Measurements from ENCODE around the gene NR3C2.
"Not testable (repeated sequence)": the region's sequence is repeated elsewhere in the genome, so short reads cannot be mapped to it uniquely, and the experiment has no call there.

NR3C2 gene

GRCh38 chr4:148211533-148211932 is 230.7 kb downstream of the NR3C2 start:
- DNase-seq = no peak

DNA sequence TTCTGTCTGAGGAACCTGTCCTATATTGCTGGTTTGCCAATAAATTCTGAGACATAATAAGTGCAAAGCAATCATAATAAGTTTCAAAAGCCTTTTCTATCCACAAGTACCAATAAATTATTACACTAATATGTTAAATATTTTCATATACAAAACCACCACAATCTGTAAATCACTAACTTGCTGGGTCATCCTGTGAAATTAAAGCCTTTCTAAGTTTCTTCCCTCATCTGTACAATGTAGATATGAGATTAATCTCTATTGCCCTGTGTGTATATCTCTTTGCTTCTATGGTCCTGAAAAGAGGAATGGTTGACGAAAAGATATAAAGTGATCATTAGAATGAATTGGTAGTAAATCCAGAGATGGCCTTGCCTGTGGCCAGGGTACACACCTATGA is 231.6 kb downstream of the NR3C2 start:
- DNase-seq = no peak

GRCh38 chr4:148207068-148207467 is 235.1 kb downstream of the NR3C2 start:
- DNase-seq = no peak

DNA sequence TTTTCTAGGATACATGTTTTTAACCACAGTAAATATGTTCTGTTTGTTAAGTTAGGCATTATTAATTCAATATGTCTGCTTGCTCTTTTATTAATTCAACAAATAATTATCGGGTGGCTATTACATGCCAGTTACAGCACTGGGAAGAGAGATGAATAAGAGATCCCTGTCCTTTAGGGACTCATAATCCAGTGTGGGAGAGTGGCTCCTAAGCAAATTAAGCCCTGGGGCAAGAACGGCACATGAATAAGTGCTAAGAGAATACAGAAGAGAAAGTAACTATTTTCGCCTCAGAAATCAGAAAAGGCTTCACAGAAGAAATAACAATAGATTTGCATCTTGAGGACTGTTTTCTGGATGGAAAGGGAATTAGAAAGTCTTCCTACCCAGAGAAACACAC is 236.7 kb downstream of the NR3C2 start:
- no peak for DNase-seq

DNA sequence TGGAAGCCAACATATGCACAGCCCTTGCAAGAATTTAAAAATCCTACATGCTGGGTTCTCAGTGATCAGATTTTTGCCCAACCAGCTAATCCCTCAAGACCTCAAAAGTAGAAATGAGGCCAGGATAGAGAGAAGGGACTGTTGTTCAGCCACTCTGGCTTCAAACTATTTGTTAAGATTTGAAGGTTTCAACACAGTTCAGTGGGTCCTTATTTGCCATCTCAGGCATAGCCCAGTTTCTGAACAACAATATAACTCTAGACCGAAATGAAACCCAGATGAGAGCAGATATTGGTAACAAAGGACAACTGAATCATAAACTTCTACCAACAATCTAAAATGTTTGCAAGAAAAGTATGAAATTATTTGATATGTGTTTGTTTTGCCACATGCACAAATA is 237.3 kb downstream of the NR3C2 start:
- no peak for DNase-seq

- no peak for DNase-seq
These were observed 238.0 kb downstream of the NR3C2 start for GRCh38 chr4:148204171-148204570.

DNA sequence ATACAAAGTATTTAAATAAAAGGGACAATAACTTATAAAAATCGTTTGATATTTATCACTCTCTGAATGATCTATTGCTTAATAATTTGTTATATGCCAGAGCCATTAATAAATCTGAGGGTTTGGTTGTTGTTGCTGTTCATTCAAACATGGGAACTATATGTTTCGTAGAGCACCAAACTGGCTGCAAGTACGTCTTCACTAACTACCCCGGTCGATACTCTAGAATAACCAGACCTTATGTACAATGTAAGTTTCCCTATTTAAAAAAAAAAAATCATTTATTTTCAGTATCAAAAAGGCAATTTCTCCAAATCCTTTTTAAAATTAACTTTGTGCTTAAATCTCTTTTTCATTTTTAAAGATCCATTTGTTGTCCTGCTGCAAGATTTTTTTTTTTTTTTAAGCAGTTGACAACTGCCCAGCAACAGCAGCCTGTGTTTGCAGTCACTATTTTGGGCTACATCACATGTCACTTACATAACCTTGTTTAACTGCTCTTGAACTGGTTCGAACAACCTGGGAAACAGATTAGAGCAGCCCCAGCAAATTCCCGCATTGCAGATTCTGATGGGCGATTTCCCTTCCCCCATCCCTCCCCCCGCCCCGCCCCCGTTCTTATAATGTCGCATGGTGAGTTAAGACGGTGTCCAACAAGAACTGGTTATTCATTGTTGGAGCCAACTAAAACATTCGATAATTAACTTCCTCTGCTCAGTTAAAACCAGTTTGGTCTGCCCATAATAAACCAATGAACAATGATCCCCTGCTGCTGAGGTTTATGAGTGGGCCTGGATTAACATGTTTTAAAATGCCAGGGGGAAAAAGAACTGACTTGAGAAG is 238.9 kb downstream of the NR3C2 start:
- DNase-seq = no peak

DNA sequence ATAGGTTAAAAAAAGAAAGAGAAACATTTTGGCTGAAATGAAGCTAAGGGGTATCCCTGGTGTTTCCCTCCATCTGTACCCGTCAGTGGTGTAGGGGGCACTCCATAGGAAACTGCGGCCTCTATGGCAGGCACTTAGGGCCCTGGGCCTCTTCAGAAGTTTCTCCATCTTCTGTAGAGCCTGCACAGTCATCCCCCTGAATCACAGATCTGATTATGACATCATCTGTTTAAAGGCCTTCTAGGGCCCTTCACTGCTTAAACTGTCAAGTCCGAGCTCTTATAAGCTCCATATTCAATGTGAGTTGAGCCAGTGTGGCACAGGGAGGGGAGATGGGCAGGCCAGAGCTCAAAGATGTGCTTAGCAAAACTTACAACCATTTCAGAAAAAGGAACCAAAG is 241.3 kb downstream of the NR3C2 start:
- DNase-seq = no peak

DNA sequence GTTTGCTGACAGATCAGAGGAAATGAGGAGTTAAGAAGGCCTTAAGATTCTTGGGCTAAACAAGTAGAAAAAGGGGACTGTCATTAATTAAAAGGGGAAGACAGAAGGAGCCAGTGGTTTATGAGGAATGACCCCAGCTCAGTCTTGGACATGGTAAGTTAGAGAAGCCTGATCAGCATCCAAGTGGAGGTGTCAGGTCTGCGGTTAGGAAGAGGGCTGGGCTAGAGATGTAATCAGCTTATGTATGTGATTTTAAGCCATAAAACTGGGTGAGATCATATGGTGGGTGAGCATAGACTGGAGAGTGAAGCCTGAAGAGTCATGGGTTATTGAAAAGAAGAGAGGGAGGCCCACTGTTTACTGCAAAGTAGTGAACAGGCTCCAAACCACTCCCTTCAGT is 246.1 kb downstream of the NR3C2 start:
- DNase-seq = no peak

DNA sequence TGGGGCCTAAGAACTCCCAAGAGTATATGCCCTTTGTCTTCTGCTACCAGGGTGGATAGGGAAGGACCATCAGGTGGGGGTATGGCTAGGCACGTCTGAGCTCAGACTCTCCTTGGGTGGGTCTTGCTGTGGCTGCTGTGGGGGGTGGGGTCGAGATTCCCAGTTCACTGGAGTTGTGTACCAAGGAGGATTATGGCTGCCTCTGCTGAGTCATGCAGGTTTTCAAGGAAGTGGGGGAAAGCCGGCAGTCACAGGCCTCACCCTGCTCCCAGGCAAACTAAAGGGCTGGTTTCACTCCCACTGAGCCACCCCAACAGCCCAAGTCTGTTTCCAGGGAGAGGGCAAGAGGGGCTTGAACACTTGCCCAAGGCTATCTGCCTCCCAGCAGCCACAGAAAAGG is 249.7 kb downstream of the NR3C2 start:
- DNase-seq = no peak

DNA sequence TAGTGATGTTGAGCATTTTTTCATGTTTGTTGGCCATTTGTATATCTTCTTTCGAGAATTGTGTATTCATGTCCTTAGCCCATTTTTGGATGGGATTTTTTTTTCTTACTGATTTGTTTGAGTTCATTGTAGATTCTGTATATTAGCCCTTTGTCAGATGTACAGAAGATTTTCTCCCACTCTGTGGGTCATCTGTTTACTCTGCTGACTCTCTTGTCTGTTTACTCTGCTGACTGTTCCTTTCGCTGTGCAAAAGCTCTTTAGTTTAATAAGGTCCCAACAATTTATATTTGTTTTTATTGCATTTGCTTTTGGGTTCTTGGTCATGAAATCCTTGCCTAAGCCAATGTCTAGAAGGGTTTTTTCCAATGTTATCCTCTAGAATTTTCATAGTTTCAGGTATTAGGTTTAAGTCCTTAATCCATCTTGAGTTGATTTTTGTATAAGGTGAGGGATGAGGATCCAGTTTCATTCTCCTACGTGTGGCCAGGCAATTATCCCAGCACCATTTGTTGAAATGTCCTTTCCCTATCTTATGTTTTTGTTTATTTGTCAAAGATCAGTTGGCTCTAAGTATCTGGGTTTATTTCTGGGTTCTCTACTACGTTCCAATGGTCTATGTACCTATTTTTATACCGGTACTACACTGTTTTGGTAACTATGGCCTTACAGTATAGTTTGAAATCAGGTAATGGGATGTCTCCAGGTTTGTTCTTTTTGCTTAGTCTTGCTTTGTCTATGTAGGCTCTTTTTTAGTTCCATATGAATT is 254.6 kb downstream of the NR3C2 start:
- DNase-seq = not testable (repeated sequence)

DNA sequence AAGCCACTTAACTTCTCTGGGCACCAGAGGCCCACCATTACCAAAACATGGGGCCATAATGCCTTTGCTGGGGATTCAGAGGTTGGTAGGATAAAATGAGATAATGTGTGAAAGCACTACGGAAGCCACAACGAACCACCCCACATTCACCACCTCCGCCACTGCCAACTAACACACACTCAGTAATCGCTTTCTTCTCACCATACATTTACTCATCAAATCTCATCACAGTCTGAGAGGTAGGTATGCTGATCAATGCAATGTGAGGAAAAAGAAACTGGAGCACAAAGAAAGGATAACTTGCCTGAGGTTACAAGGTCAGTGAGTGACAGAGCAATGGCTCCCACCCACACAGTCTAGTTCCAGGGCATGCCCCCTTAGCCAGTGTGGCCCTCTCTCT is 257.3 kb downstream of the NR3C2 start:
- DNase-seq = no peak

- no peak for DNase-seq
These were observed 259.8 kb downstream of the NR3C2 start for GRCh38 chr4:148182230-148182911.

DNA sequence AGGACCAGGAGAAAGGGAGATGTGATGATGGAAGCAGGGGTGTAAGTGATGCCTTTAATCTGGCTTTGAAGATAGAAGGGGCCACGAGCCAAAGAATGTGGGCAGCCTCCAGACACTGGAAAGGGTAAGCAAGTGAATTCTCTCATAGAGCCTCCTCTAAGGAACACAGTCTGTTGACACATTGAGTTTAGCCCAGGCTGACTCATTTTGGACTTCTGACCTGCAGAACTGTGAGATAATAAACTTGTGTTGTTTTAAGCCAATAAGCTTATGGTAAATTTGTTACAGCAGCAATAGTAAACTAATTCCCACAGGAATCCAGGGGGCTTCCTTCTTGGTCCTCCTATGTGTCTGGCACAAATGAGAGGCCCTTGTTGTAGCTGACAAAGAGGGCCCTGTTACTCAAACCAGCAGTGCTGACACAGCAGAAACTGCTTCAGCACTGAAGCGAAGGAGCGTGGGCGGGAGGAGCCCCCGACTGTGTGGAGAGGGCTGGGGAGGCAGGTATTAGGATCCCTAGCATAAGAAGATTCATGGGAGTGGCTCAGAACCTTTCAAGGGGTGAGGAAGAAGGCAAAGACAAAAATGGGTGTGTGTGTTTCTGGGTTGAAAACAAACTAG is 268.7 kb downstream of the NR3C2 start:
- no peak for DNase-seq

DNA sequence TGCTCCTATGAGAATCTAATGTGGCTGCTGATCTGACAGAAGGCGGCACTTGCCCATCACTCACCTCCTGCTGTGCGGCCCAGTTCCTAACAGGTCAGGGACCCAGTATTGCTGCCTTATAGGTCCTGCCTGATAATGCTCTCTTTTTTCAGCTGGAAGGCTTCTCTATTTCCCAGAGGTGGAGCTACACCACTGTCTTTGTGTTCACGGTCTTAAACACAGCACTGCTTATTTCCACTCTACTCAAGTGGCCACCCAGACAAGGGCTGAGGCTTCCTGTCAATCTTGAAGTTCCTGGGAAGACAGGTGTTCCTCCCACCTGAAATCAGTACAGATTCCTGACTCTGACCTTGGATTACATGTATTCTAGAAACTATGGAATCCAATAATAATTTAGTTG is 270.6 kb downstream of the NR3C2 start:
- no peak for DNase-seq

GRCh38 chr4:148170408-148171365 is 271.5 kb downstream of the NR3C2 start:
- peak in 1 of 6 experiments; percentile 12 for DNase-seq

DNA sequence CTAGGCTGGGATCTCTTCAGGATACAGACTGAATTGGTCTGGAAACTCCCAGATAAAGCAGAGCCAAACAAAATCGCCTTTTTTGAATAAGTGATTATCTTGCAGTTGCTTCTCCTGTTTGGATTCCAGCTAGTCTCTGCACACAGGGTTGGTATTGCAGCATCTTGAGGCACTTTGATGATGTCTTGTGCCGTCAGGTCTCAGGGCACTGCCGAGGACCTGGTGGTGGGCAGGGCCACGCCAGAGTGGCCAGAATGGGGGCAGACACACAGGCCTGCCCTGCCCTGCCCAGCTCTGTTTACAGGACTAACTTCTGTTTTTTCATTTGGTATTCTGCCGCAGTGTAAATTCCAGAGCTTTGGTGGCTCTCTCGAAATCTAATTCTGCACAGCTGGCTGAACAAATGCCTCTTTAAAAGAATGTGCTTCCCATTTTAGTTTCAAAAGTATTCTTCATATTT is 276.1 kb downstream of the NR3C2 start:
- no peak for DNase-seq

GRCh38 chr4:148164557-148164956 is 277.7 kb downstream of the NR3C2 start:
- DNase-seq = no peak

DNA sequence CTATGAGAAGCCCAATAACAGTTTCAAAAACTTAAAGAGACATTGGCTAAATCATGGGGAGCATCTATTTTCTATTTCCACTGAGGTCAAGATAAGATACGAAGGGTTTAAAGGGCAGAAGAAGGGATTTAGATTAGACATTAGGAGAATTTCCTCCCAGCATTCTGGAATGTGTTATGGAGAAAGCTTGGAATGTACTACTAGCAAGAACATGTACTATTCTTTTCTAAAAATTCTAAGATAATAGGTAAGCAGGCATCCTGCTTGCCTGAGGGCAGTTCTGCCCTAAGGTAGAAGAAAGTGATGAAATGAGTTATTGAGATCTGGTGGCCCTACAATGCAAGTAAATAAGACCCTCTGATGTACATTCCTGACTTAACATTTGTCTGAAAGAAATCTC is 279.2 kb downstream of the NR3C2 start:
- DNase-seq = no peak

- no peak for DNase-seq
These were observed 279.7 kb downstream of the NR3C2 start for GRCh38 chr4:148162519-148162918.

DNA sequence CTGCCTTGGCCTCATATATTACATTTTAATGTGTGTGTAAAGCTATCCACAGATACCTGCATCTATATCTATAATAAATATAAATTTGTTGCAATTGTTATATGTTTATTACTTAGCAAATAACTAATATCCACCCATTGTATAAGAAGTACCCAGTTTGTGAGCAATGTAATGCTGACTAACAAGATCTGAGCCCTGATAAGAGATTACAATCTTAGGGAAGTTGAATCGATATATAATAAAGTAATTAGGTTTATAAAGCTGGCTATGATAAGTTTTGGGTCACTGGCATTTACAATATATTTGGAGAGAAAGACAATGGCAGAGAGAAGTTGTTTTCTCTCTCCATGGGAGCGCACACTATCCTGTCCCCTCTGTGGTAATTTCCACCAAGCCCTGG is 280.6 kb downstream of the NR3C2 start:
- DNase-seq = no peak

DNA sequence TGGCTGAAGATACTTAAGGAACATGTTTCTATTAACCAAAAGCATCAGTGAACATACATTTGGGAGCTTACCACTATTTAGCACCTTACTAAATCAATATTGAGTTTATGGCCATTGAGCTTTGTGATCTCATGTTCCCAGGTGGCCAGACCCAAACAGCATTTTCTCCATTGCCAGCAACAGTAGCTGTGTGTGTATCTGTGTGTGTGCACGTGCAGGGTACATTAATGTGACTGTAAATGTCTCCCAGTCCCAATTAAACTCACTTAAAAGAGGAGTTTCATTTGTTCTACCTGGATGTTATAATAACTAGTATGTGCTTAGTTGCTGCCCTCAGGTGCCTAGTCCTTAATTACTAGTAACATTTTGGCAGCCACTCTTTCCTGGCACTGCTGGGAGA is 282.4 kb downstream of the NR3C2 start:
- no peak for DNase-seq
